Measurements from ENCODE around the gene OR2T10.
"Not testable (repeated sequence)": the region's sequence is repeated elsewhere in the genome, so short reads cannot be mapped to it uniquely, and the experiment has no call there.

Gene OR2T10

DNA sequence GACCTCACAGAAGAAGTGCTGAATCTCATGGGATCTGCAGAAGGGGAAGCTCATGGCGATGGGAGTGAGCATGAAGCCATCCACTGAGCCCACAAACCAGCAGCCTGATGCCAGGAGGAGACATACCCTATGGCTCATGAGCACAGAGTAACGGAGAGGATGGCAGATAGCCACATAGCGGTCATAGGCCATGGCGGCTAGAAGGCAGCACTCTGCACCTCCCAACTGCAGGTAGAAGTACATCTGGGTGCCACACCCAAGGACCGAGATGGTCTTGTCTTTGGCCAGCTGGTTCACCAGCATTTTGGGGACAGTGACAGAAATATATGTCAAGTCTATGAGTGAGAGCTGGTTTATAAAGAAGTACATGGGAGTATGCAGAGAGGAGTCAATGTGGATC is 4.3 kb downstream of the OR2T10 start:
- no peak for DNase-seq (ENCODE audit: low read depth in 2 of 2)

DNA sequence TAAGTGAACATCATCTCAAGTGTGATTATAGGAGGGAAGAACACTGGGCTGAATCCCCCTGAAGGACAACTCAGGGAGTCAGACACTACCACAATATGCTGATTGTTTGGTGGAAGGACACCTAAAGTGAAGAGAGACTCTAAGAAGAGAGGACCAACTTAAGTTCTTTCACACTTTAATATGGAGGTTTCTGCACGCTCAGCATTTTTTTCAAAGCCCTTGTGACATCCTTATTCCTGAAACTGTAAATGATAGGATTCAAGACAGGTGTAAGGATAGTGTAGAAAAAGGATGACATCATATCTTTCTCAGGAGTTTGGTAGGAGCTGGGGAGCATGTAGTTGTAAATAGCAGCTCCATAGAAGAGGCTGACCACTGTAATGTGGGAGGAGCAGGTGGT is 4.8 kb downstream of the OR2T10 start:
- DNase-seq (ENCODE audit: low read depth in 2 of 2) = no peak

DNA sequence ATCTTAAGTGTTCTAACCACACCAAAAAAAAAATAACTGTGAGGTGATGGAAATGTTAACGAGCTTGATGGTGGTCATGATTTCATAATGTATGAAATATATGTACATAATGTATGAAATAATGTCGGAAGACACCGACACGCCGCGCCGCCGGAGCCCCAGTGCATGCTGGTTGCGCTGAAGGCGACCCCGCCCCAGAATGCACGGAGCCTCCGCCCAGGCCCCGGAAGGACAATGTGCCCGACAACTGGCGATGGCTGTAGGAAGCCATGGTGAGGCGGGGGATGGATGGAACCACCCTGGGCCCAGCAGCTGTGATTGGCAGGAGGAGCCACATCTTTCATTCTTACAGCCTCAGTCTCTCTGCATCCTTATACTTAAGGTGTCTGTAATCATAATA is 7.4 kb downstream of the OR2T10 start:
- no peak for DNase-seq (ENCODE audit: low read depth in 2 of 2)

GRCh38 chr1:248589334-248589733 is 8.2 kb downstream of the OR2T10 start:
- DNase-seq (ENCODE audit: low read depth in 2 of 2) = no peak

DNA sequence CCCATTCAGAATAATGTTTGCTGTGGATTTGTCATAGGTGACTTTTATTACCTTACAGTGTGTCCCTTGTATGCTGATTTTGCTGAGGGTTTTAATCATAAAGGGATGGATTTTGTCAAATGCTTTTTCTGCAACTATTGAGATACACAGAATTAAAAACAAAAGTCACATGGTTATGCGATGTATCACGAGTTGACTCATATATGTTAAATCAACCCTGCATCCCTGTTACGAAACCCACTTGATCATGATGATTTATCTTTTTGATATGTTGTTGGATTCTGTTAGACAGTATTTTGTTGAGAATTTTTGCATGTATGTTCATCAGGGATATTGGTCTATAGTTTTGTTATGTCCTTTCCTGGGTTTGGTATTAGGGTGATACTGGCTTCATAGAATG is 12.2 kb downstream of the OR2T10 start:
- DNase-seq (ENCODE audit: low read depth in 2 of 2) = no peak

DNA sequence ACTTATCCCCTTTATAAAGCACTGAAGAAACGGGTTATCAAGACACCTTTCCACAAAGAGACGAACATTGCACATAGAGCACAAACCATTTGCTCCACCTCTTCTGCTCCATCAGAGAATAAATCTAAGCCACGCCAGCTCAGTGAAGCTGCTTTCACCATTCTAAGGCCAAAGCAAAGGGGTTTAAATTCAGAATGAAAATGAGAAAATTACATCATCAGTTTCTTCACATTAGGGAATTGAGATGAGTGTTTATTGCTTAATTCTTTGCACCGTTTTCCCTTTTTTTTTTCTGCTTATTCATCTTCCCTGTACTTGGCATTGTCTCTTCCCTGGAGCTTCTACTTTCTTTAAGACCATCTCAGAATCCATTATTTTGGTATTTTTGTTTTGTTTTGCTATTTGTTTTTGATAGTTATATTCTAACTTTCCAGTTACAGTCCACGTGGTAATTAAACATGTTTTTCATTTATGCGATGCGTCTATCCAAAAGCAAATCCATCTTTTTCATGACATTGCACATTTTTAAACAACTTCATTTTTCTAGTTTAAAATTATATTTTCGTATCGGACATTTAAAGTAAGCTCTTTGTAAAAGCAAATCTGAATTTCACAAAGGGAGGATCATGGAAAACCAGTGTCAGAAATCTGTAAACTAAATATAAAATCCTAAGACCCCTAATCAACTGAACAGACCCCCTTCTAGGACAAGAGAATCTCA is 21.1 kb downstream of the OR2T10 start:
- no peak for DNase-seq (ENCODE audit: low read depth in 2 of 2)

DNA sequence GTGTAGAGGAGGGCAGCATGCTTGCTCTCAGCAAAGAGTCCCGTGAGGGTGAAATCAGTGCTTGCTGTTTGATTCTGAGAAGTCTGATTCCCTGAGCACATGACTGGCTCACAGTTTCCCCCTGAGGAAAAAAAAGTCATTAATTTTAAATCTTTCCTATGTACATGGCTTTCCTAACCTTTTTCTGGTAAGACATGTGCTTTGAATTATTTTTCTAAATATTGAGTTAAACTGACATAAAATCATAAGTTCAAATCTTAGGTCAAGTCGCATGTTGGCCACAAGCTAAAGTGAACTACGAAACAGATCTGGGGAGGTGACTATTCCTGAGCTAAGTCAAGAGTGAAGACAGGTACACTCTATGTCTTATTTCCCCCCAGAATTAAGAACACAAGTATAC is 22.8 kb downstream of the OR2T10 start, which contains the start of gene OR2T34:
Gene OR2T34, minus strand, starts transcription at position 101 of the 400 bp plus-strand sequence. Its CDS starts 0 bp downstream, at position 101.
- DNase-seq (ENCODE audit: low read depth in 2 of 2) = not testable (repeated sequence)

DNA sequence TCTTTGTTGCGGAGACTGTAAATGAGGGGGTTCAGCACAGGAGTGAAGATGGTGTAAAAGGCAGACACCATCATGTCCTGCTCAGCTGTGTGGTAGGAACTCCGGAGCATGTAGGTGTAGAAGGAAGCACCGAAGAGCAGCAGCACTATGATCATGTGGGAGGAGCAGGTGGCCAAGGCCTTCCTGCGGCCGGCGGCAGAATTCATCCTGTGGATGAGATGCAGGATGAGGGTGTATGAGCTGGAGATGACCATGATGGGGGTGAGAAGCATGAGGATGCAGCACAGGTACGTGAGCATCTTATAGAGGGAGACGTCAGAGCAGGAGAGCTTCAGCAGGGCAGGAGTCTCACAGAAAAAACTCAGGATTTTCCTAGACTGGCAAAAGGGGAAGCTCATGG is 23.6 kb downstream of the OR2T10 start:
- not testable (repeated sequence) for DNase-seq (ENCODE audit: low read depth in 2 of 2)

DNA sequence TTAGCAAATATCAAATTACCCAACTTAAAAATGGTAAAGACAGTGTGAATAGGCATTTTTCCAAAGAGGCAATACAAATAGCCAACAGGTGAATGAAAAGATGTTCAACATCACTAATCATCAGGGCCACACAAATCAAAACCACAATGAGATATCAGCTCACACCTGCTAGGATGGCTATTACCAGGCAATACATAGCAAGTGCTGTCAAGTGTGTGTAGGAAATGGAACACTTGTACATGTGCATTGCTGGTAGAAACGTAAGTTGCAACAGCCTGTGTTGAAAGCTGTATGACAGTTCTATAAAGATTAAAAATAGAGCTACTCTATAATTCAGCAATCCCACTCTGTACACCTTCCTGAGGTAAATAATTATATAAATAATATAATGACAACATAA is 25.5 kb downstream of the OR2T10 start:
- not testable (repeated sequence) for DNase-seq (ENCODE audit: low read depth in 2 of 2)

- DNase-seq (ENCODE audit: low read depth in 2 of 2) = not testable (repeated sequence)
Measured at GRCh38 chr1:248570811-248571210, 26.7 kb downstream of the OR2T10 start.

- not testable (repeated sequence) for DNase-seq (ENCODE audit: low read depth in 2 of 2)
Measured at GRCh38 chr1:248569049-248569448, 28.5 kb downstream of the OR2T10 start.

GRCh38 chr1:248565530-248566373 is 31.7 kb downstream of the OR2T10 start:
- not testable (repeated sequence) for DNase-seq (ENCODE audit: low read depth in 2 of 2)

GRCh38 chr1:248562672-248563071 is 34.8 kb downstream of the OR2T10 start, which contains the start of gene OR2T29:
OR2T29 (minus strand) TSS chr1:248562772; CDS start chr1:248559491, 3,281 bp downstream.
- not testable (repeated sequence) for DNase-seq (ENCODE audit: low read depth in 2 of 2)

GRCh38 chr1:248551027-248551426 is 46.5 kb downstream of the OR2T10 start:
- DNase-seq (ENCODE audit: low read depth in 2 of 2) = not testable (repeated sequence)

GRCh38 chr1:248547383-248547782 is 50.1 kb downstream of the OR2T10 start:
- DNase-seq (ENCODE audit: low read depth in 2 of 2) = not testable (repeated sequence)
